ENCODE measurements around the gene CLSTN2.
"Not testable (repeated sequence)": the region's sequence is repeated elsewhere in the genome, so short reads cannot be mapped to it uniquely, and the experiment has no call there.

- not testable (repeated sequence) for TF ChIP-seq POLR2A, CTCF (IDR thresholded peaks at IDR 0.05)
Observed at GRCh38 chr3:140423574-140423973, 488.6 kb downstream of the CLSTN2 start.
